Melanocyte of skin (primary cell): ENCODE data around the gene SCPEP1. TPM values are rescaled to one million over a fixed set of nuclear protein-coding genes. Genes with fewer than 3 reads are reported as not detected.

Source experiments
- total RNA-seq, 2 donors: library from RNA; depleted of rRNA; stranded (reverse); fragments of >200 nt; gene quantifications; 2 replicates each; pipeline ENCODE4 v1.2.3, GENCODE V29; 2012

The SCPEP1 gene
- 10 to 100 TPM; 69.3 to 96.0 TPM for total RNA-seq

DNA sequence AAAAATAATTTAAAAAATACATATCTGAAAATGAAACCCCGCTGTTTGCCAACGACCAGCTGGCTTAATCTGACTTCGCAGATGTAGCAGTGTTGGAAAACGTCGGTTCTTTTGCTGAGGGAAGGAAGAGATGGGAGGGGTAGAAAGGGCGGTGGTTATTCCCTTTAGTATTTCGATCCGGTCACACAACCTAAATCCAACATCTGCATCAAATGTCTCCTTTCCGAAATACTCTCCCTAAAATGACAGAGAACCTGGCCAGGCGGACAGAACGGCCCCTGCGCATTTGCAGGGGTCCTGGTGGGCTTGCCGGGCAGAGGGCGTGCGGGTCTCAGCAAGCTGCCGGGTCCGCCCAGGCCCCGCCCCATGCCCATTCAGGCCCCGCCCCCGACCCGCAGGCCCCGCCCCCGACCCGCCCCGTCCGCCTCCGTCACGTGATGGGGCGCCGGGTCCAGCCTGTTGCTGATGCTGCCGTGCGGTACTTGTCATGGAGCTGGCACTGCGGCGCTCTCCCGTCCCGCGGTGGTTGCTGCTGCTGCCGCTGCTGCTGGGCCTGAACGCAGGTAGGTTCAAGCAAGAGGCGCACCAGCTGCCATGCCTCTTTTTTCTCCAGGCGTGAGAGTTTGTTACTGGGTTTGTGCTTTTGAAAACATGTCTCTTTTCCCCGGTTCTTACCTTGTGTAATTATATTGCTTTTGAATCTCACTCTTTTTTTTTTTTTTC, at the start of gene SCPEP1:
SCPEP1 (plus strand) TSS at position 459 of the 723 bp plus-strand sequence; CDS start at position 488, 29 bp downstream.

DNA sequence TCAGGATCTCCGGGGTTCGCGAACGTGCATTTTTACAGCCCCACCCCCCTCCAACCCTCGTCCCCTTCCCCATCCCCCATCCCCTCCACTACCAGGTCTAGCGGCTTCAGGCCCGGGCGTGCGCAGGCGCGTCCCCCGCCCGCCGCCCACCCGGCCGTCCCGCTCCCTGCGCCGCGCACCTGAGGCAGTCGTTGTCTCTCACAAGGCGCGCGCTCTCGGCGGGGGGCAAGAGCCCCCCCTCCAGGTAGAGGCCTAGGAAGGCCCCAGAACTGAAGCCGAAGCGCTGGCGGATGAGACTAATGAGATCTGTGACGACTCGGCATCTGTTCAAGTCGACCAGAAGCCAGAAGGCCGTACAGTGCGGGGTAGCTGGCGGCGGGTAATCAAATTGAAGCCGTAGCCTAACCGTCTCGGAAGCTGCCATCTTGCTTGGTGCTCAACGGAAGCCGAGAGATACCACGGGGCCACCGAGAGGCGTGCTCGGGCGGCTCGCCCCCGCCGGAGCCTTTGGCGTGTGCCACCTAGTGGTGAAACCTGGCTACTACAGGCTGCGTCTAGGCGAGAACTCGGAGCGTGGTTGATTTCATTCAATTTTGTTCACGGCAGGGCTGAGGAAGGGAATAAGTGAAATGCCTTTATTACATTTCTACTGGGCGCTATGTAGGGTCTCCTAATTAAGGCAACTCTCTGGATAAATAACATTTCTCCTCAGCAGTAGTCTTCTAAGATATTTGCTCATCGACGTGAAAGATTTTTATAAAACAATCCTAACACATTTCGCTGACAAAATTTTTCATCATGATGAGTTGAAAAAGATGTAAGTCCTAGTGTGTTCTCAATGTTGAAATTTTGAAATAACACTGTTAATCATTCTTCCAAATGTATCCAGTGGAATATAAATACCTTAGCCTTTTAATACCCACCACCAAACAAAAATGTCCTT, 17.1 kb upstream of the SCPEP1 start, which contains the start of gene COIL:
COIL (minus strand) TSS at position 455 of the 943 bp plus-strand sequence; CDS start at position 424, 31 bp downstream.

Other genes with a start within 250 kb of the SCPEP1 start
- gene C17orf67, start 144.2 kb upstream of the SCPEP1 start, total RNA-seq, result under 1 TPM; 0.33 to 0.69 TPM
- 1 to 10 TPM in 1 of 2 donors, under 1 TPM in 1; 1.00 to 1.7 TPM for gene DGKE, start 144.0 kb upstream of the SCPEP1 start, total RNA-seq
- gene TRIM25, start 64.1 kb upstream of the SCPEP1 start, total RNA-seq, result 100 to 1,000 TPM; 111 to 113 TPM
- gene COIL, start 17.1 kb upstream of the SCPEP1 start, total RNA-seq, result 10 to 100 TPM in 1 of 2 donors, 1 to 10 TPM in 1; 8.6 to 12.0 TPM
- 10 to 100 TPM; 26.2 to 30.6 TPM for gene AKAP1, start 107.1 kb downstream of the SCPEP1 start, total RNA-seq